ENCODE data around the gene RHOBTB3.
A peak's percentile ranks its signal among the peaks of the same experiment; 100 is the strongest.

Gene RHOBTB3, protein sequence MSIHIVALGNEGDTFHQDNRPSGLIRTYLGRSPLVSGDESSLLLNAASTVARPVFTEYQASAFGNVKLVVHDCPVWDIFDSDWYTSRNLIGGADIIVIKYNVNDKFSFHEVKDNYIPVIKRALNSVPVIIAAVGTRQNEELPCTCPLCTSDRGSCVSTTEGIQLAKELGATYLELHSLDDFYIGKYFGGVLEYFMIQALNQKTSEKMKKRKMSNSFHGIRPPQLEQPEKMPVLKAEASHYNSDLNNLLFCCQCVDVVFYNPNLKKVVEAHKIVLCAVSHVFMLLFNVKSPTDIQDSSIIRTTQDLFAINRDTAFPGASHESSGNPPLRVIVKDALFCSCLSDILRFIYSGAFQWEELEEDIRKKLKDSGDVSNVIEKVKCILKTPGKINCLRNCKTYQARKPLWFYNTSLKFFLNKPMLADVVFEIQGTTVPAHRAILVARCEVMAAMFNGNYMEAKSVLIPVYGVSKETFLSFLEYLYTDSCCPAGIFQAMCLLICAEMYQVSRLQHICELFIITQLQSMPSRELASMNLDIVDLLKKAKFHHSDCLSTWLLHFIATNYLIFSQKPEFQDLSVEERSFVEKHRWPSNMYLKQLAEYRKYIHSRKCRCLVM

DNA sequence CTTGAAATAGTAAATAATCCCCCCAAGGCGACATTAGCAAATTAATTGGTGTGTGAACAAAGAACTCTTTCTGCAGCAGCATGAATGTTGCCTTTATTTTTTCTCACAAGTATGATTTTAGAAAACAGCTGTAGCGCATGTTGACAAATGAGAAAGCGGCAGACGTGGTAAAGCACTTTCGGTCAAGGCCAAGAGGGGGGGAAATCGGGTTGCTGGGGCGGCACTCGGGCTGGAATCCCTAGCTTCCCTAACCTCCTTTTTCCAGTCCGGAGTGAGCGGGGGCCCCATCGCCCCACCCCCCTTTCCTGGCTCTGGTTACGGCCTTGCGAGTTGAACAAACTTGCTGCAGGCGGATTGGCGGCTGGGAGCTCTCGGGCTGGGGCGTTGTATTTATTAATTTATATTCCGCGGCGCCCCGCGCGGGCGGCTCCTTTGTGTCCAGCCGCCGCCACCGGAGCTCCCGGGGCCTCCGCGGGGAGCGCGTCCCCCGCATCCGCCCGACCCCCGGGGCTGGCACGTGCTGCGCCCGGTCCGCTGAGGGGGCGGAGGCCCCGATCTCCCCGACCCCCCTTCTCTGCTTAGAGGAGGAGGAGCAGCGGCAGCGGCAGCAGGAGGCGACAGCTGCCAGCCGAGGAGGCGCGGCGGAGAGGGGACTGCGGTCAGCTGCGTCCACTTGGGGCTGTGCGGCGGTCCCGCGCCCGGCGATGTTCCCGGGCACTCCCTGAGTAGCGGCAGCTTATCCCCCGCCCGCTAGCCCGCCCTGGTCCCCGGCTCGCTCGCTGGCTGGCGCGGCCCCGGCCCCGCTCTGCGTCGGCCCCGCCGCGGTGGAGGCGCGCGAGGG is at the start of gene RHOBTB3:
RHOBTB3 (plus strand) TSS at position 607 of the 841 bp plus-strand sequence. CDS start 347 bp downstream, outside the sequence.
- TF ChIP-seq, protein P1, sequence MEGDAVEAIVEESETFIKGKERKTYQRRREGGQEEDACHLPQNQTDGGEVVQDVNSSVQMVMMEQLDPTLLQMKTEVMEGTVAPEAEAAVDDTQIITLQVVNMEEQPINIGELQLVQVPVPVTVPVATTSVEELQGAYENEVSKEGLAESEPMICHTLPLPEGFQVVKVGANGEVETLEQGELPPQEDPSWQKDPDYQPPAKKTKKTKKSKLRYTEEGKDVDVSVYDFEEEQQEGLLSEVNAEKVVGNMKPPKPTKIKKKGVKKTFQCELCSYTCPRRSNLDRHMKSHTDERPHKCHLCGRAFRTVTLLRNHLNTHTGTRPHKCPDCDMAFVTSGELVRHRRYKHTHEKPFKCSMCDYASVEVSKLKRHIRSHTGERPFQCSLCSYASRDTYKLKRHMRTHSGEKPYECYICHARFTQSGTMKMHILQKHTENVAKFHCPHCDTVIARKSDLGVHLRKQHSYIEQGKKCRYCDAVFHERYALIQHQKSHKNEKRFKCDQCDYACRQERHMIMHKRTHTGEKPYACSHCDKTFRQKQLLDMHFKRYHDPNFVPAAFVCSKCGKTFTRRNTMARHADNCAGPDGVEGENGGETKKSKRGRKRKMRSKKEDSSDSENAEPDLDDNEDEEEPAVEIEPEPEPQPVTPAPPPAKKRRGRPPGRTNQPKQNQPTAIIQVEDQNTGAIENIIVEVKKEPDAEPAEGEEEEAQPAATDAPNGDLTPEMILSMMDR (conservative IDR thresholded peaks at IDR 0.05): peak; percentile 10; the same call in 1 of the 2 replicates
- TF ChIP-seq ZFX (IDR thresholded peaks at IDR 0.05): 0 out of 2 replicates have a peak, but pooled peaks have one; percentile 35
- H3K27ac ChIP-seq: peak within 1 kb of the TSS; percentile 26

DNA sequence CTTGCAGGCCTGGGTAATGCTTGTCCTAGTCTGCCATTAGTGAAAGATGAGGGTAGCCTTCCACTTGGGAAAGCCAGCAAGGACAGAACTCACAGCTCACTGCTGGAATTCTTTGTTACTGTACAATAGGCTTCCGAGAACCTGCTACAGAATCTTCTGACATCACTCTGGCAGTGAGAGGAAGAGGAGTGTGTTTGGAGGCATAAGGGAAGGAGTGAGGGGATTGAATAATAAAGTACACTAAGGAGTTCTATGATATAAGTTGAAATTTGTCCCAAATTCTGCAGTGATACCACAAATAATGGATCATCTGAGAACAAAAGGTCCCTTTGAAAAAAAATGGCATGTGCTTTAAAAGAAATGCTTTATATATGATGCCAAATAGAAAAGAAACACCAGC is 48.2 kb upstream of the RHOBTB3 start, which contains the start of gene SPATA9:
SPATA9 (minus strand) TSS at position 101 of the 400 bp plus-strand sequence. CDS start 137 bp downstream, outside the sequence.
- TF ChIP-seq ZFX (IDR thresholded peaks at IDR 0.05): no peak
- TF ChIP-seq, protein P1 (conservative IDR thresholded peaks at IDR 0.05): no peak
- no peak within 1 kb of the TSS for H3K27ac ChIP-seq

DNA sequence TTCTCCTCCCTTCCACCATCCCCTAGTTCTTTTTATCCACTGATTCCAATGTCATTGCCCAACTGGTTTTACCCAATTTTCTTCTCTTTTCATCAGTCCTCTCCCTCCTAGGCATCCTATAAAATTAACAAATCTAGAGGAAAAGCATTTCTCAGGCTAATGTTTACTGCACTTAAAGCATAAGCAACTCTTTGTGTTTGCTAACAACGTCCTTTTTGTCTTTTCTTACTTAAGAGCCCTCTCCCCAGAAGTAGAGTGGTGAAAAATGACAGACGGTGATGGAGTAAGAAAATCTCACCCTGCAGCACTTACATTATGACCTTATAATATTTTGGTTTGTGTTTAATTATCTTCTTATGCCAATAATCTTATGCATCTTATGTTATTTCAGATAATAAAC is 46.8 kb upstream of the RHOBTB3 start:
- no peak overlapping the region for H3K27ac ChIP-seq
- TF ChIP-seq ZFX (IDR thresholded peaks at IDR 0.05): no peak
- TF ChIP-seq, protein P1 (conservative IDR thresholded peaks at IDR 0.05): no peak

DNA sequence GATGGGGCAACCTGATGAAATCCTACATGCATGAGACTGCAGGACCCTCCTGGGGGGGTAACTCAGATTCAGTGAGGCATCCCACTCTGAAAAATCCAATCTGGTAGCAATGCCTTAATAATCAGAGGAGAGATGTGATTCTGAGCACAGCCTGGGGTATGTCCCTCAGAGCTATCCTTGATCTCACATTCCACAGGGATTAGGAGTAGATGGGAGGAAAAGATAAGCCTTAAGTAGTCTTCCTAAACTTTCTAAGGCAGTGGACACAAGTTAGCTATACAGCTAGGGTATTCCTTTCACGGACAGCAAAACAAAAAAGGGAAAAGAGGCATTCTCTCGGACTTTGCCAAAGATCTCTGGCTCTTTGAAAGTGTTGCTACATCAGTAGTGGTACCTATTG is 44.5 kb upstream of the RHOBTB3 start:
- H3K27ac ChIP-seq: no peak overlapping the region
- TF ChIP-seq, protein P1 (conservative IDR thresholded peaks at IDR 0.05): no peak
- TF ChIP-seq ZFX (IDR thresholded peaks at IDR 0.05): no peak

DNA sequence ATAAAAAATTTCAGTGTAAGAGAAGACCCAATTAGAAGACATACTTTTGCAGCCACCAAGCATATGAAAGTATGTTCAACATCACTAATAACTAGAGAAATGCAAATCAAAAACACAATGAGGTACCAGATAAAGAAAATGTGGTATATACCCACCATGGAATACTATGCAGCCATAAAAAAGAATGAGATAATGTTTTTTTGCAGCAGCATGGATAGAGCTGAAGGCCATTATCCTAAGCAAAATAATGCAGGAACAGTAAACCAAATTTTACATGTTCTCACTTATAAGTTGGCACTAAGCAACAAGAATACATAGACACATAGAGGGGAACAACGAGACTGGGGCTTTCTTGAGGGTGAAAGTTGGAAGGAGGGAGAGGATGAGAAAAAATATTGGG is 41.5 kb upstream of the RHOBTB3 start:
- H3K27ac ChIP-seq: no peak overlapping the region
- TF ChIP-seq ZFX (IDR thresholded peaks at IDR 0.05): no peak
- TF ChIP-seq, protein P1 (conservative IDR thresholded peaks at IDR 0.05): no peak

DNA sequence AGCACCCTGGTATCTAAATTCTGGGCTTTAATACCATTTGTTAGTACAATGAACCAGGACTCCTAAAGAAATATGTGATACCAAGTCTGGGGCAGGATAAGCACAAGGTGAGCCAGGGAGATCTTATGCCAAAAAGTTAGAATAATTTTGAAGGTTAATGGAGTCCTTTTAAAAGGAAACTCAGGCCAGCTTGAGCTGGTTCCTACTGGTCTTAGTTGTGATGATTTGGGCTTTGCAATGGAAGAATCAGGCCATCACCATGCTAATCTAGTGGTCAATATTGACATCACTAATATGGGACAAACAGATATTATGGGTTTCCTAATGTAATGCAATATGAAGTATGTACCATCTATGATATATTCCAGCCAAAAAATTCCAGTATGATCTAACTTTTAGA is 40.8 kb upstream of the RHOBTB3 start:
- no peak for TF ChIP-seq ZFX (IDR thresholded peaks at IDR 0.05)
- TF ChIP-seq, protein P1 (conservative IDR thresholded peaks at IDR 0.05): no peak

More for the DNA sequence above, 40.8 kb upstream of the RHOBTB3 start:
- no peak overlapping the region for H3K27ac ChIP-seq
